HL-60 (cell line): ENCODE measurements around the gene PCYOX1L.

ENCODE experiments used
- DNase-seq, 2 experiments: peaks; one replicate each; pipeline ENCODE4 v3.0.0-alpha.2; 2010 to 2020; ENCODE audit warnings: low read depth in 1 of 2, low spot score in 1 of 2
- H3K27ac ChIP-seq: fragments of 250-450 bp; sonication (Bioruptor Pico); replicated peaks from 2 replicates; pipeline ENCODE4 v1.5.1; 2020; ENCODE audit warnings: mild to moderate bottlenecking, moderate library complexity
- H3K27me3 ChIP-seq: fragments of 250-450 bp; sonication (Bioruptor Pico); 2 replicates; pipeline ENCODE4 v1.5.1; 2021; ENCODE audit warnings: mild to moderate bottlenecking, moderate library complexity; ENCODE audit not compliant: insufficient read depth, poor library complexity, severe bottlenecking
- H3K4me3 ChIP-seq: replicated peaks from 2 replicates; pipeline ENCODE4 v1.5.1; 2011; ENCODE audit warnings: mild to moderate bottlenecking, control low read depth, low read length; ENCODE audit not compliant: insufficient read depth
- GABPA ChIP-seq: IDR thresholded peaks from 2 replicates; pipeline ENCODE4 v1.6.1; 2012; ENCODE audit warnings: low read depth
- POLR2AphosphoS5 ChIP-seq: IDR thresholded peaks from 2 replicates; pipeline ENCODE4 v1.6.1; 2012; ENCODE audit warnings: low read depth
- SPI1 ChIP-seq: IDR thresholded peaks from 2 replicates; pipeline ENCODE4 v1.6.1; 2012; ENCODE audit warnings: low read depth, mild to moderate bottlenecking, borderline replicate concordance
- TF ChIP-seq, protein P1 (sequence below): IDR thresholded peaks from 2 replicates; pipeline ENCODE4 v1.6.1; 2012; ENCODE audit warnings: low read depth; ENCODE audit not compliant: insufficient replicate concordance
- TF ChIP-seq, protein P2 (sequence below): IDR thresholded peaks from one replicate; pipeline ENCODE4 v1.5.1; 2011; ENCODE audit warnings: low read length, control low read depth, inconsistent platforms; ENCODE audit not compliant: insufficient read depth

Gene PCYOX1L

DNA sequence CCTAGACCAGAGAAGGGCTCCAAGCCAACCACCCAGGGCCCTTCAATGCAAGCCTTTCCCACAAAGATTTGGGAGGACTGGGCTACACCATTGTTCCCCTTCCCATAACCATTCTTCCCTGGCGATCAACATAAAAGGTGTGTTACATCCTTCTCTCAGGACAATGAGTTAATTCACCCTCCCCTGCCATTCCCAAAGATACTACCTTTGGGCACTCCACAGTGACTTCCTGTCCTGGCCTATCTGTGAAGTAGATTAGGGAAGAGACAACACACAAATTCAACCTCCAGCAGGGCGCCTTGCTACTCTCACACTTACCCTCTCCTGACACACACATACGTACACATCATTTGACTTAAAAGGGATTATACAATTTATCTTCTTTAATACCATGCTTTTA lies 44.4 kb downstream of the PCYOX1L start:
- H3K27ac ChIP-seq = no peak overlapping the region
- no peak for DNase-seq
- H3K4me3 ChIP-seq = no peak overlapping the region
- TF ChIP-seq, protein P1, sequence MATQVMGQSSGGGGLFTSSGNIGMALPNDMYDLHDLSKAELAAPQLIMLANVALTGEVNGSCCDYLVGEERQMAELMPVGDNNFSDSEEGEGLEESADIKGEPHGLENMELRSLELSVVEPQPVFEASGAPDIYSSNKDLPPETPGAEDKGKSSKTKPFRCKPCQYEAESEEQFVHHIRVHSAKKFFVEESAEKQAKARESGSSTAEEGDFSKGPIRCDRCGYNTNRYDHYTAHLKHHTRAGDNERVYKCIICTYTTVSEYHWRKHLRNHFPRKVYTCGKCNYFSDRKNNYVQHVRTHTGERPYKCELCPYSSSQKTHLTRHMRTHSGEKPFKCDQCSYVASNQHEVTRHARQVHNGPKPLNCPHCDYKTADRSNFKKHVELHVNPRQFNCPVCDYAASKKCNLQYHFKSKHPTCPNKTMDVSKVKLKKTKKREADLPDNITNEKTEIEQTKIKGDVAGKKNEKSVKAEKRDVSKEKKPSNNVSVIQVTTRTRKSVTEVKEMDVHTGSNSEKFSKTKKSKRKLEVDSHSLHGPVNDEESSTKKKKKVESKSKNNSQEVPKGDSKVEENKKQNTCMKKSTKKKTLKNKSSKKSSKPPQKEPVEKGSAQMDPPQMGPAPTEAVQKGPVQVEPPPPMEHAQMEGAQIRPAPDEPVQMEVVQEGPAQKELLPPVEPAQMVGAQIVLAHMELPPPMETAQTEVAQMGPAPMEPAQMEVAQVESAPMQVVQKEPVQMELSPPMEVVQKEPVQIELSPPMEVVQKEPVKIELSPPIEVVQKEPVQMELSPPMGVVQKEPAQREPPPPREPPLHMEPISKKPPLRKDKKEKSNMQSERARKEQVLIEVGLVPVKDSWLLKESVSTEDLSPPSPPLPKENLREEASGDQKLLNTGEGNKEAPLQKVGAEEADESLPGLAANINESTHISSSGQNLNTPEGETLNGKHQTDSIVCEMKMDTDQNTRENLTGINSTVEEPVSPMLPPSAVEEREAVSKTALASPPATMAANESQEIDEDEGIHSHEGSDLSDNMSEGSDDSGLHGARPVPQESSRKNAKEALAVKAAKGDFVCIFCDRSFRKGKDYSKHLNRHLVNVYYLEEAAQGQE = no peak
- TF ChIP-seq GABPA (no peak), POLR2AphosphoS5 (no peak), SPI1 (no peak)
- H3K27me3 ChIP-seq = no peaks in the 10 kb centered on the region

DNA sequence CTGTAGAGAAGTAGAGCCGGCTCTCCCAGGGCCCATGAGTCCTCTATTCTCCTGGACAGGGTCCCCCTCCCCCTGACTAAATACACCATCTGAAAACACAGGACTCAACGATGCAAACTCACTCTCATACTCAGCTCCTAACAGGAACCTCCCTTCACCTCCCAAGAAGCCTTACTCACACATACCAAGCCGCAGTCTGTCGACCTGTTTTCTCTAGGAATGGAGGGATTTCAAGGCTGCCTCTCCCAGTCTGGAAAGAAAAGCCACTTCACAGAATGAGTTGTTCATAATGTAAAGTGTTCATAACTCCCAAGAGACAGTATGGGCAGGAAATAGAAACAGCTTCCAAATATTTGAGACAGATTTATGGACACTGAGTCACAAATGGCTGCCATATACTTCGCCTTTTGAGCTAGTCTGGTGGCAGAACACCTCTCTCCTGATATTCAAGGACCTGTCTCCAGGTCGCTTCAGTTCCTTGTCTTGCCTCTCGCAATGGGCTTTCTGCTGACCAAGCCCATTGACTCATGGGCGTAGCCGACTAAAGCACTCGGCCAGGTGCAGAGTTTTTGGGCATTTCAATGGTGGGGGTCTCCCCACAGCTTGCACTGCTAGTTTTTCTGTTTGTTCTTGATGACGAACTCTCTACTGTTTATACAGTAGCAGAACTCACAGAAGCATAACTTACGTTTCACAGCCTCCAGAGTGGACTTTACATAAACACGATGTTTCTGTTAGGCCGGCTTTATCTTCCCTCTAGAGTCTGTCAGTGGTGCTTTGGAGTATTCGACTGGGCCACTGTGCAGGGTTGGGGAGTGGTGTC lies 46.3 kb downstream of the PCYOX1L start:
- no peak for TF ChIP-seq GABPA
- no peak for TF ChIP-seq POLR2AphosphoS5
- no peak for TF ChIP-seq SPI1
- TF ChIP-seq, protein P1 = no peak
- TF ChIP-seq, protein P2, sequence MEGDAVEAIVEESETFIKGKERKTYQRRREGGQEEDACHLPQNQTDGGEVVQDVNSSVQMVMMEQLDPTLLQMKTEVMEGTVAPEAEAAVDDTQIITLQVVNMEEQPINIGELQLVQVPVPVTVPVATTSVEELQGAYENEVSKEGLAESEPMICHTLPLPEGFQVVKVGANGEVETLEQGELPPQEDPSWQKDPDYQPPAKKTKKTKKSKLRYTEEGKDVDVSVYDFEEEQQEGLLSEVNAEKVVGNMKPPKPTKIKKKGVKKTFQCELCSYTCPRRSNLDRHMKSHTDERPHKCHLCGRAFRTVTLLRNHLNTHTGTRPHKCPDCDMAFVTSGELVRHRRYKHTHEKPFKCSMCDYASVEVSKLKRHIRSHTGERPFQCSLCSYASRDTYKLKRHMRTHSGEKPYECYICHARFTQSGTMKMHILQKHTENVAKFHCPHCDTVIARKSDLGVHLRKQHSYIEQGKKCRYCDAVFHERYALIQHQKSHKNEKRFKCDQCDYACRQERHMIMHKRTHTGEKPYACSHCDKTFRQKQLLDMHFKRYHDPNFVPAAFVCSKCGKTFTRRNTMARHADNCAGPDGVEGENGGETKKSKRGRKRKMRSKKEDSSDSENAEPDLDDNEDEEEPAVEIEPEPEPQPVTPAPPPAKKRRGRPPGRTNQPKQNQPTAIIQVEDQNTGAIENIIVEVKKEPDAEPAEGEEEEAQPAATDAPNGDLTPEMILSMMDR = no peak
- DNase-seq = no peak
- Histone ChIP-seq H3K27ac (no peak overlapping the region), H3K4me3 (no peak overlapping the region), H3K27me3 (no peaks in the 10 kb centered on the region)

DNA sequence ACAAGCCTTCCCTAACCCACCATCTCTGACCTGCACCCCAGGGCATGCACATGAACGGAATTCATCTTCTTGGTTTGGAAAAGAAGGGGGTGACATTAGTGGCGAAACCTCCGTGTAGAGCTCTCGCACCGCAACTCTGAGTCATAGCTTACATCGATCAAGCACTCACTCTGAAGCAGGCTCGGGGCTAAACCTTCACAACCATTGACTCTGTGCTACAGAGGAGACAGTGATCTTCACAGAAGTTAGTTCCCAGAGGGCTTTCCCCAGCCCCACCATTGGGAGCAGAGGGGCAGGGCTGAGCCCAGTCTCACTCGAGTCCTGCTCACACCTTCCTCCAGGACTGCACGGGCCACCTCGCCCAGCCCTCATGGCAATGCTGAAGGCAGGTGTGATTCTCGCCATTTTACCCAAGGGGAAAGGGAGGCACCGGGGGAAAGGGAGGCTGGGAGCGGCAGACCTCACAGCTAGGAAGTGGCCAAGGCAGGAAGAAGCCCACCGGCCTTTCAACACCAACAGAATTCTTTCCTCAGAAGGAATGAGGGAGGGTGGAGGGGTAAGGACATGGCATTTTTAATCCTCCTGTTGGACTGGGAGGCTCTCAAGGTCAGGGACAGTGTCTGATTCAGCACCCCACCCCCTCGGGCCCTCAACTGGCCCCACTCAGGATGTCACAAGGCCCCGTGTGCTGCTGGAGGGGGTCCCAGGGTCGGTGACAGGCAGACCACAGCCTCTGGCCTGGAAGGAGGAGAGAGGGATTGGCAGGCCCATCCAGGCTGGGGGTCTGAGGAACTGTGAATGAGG lies 47.1 kb downstream of the PCYOX1L start:
- DNase-seq = no peak
- TF ChIP-seq SPI1 = no peak
- TF ChIP-seq, protein P2 = no peak
- no peak for TF ChIP-seq POLR2AphosphoS5
- TF ChIP-seq GABPA = no peak
- TF ChIP-seq, protein P1 = no peak
- H3K27me3 ChIP-seq = no peaks in the 10 kb centered on the region
- H3K27ac ChIP-seq = no peak overlapping the region
- H3K4me3 ChIP-seq = no peak overlapping the region
